HUES6 (cell line): Measurements from ENCODE around the gene ZBTB7B.

Source experiments
- H3K27ac ChIP-seq: 2 replicates; pipeline ENCODE4 v1.7.0; 2013; ENCODE audit warnings: low read depth, mild to moderate bottlenecking, low read length, inconsistent platforms
- H3K27me3 ChIP-seq: 2 replicates; pipeline ENCODE4 v1.6.1; 2013; ENCODE audit warnings: low read length; ENCODE audit not compliant: control insufficient read depth, insufficient read depth
- H3K36me3 ChIP-seq: 2 replicates; pipeline ENCODE4 v1.6.1; 2013; ENCODE audit warnings: low read length; ENCODE audit not compliant: control insufficient read depth, insufficient read depth
- H3K4me1 ChIP-seq: 2 replicates; pipeline ENCODE4 v1.6.1; 2013; ENCODE audit warnings: low read length; ENCODE audit not compliant: control insufficient read depth, insufficient read depth
- H3K4me3 ChIP-seq: 2 replicates; pipeline ENCODE4 v1.5.1; 2013; ENCODE audit warnings: low read depth, low read length
- H3K9ac ChIP-seq: one replicate; pipeline ENCODE4 v1.6.1; 2013; ENCODE audit warnings: mild to moderate bottlenecking, low read length
- H3K9me3 ChIP-seq: 2 replicates; pipeline ENCODE4 v1.6.1; 2013; ENCODE audit warnings: low read depth, low read length; ENCODE audit not compliant: control insufficient read depth, insufficient read depth

Gene ZBTB7B

GRCh38 chr1:155014709-155015508, 12.3 kb downstream of the ZBTB7B start:
- Histone ChIP-seq H3K27ac (no peak overlapping the region), H3K27me3 (no peaks in the 10 kb centered on the region), H3K36me3 (peaks cover 27% of the 10 kb centered on the region), H3K9ac (no peak overlapping the region), H3K4me1 (peaks cover 33% of the 10 kb centered on the region), H3K4me3 (no peak overlapping the region), H3K9me3 (no peaks in the 10 kb centered on the region)

- Histone ChIP-seq H3K27ac (no peak overlapping the region), H3K9me3 (no peaks in the 10 kb centered on the region), H3K9ac (no peak overlapping the region), H3K36me3 (peaks cover 27% of the 10 kb centered on the region), H3K4me3 (no peak overlapping the region), H3K4me1 (peaks cover 30% of the 10 kb centered on the region), H3K27me3 (no peaks in the 10 kb centered on the region)
Measured at GRCh38 chr1:155015527-155016230, 13.1 kb downstream of the ZBTB7B start.

- no peaks in the 10 kb centered on the region for H3K9me3 ChIP-seq
- H3K4me3 ChIP-seq, result 0 out of 2 replicates have a peak overlapping the region, but pooled peaks have one; percentile 62
- H3K36me3 ChIP-seq, result peaks cover 27% of the 10 kb centered on the region
- H3K4me1 ChIP-seq, result peaks cover 30% of the 10 kb centered on the region
- peak overlapping the region; percentile 75; the same call in 1 of the 2 replicates for H3K27ac ChIP-seq
- no peaks in the 10 kb centered on the region for H3K27me3 ChIP-seq
- no peak overlapping the region for H3K9ac ChIP-seq
Measured at GRCh38 chr1:155016231-155016831, 13.7 kb downstream of the ZBTB7B start.

- peak overlapping the region; percentile 62 for H3K4me3 ChIP-seq
- H3K27me3 ChIP-seq, result no peaks in the 10 kb centered on the region
- peaks cover 27% of the 10 kb centered on the region for H3K36me3 ChIP-seq
- peaks cover 21% of the 10 kb centered on the region for H3K4me1 ChIP-seq
- peak overlapping the region; percentile 47 for H3K9ac ChIP-seq
- peak overlapping the region; percentile 75; the same call in 1 of the 2 replicates for H3K27ac ChIP-seq
- H3K9me3 ChIP-seq, result no peaks in the 10 kb centered on the region
Measured at GRCh38 chr1:155017041-155017945, 14.7 kb downstream of the ZBTB7B start.

DNA sequence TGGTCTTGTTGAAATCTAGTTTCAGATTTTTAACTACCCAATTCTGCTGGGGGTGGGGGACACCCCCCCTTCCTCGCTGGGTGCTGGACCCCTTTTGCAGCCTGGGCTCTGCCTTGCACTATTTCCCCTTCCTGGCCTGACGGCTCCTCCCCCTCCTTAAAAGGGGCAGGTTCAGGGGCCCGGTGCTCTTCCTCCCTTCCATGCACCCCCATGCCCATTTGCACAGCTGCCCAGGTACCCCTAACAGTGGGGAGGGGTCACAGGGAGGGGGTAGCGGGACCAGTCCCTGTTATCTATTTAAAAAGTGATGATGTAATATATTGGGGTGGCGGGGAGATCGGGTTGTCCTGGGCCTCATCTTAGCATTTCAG, 15.3 kb downstream of the ZBTB7B start:
- H3K36me3 ChIP-seq, result peaks cover 27% of the 10 kb centered on the region

DNA sequence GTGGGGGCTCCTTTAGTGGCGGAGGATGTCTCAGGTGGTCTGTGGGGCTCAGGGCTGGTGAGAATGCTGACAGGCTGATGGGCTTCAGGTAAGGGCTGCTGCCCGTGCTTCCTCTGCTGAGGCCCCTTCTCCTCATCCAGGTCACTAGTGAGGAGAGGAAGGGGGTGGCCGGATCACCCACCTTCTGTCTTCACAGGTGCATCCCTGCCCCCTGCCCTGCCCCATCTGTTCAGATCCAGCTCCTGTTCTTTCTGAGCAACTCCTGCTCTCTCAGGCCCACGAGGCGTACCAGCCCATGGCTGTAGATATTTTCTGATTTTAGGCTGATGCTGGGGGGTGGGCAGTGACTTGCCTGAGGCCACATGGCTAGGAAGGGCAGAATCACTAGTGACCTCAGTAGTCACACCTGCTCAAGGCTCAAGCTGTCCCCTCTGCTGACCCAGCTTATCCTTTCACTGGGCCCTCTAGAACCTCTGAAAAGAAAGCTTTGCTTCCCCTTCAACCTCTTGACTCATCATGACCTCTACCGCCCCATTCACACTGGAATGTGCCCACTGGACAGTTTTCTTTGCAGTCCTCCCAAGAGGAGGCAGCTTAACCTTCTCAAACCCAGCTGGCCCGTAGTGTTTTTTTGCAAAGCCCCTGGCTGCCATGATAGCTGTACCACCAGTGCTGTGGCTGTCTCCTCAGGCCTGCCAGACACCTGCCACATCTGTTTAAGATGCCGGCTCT, 16.2 kb downstream of the ZBTB7B start:
- Histone ChIP-seq H3K4me3 (no peak overlapping the region), H3K27me3 (no peaks in the 10 kb centered on the region), H3K27ac (no peak overlapping the region), H3K4me1 (peaks cover 12% of the 10 kb centered on the region), H3K9ac (no peak overlapping the region), H3K36me3 (peaks cover 26% of the 10 kb centered on the region), H3K9me3 (no peaks in the 10 kb centered on the region)

More for the DNA sequence above, 15.3 kb downstream of the ZBTB7B start:
- peak overlapping the region; percentile 62 for H3K4me3 ChIP-seq
- H3K27me3 ChIP-seq, result no peaks in the 10 kb centered on the region
- H3K9ac ChIP-seq, result peak overlapping the region; percentile 30
- no peaks in the 10 kb centered on the region for H3K9me3 ChIP-seq
- peaks cover 15% of the 10 kb centered on the region for H3K4me1 ChIP-seq
- H3K27ac ChIP-seq, result no peak overlapping the region

- no peaks in the 10 kb centered on the region for H3K27me3 ChIP-seq
- H3K4me3 ChIP-seq, result no peak overlapping the region
- H3K9me3 ChIP-seq, result no peaks in the 10 kb centered on the region
- peaks cover 17% of the 10 kb centered on the region for H3K36me3 ChIP-seq
- no peak overlapping the region for H3K9ac ChIP-seq
- H3K4me1 ChIP-seq, result peaks cover 12% of the 10 kb centered on the region
- H3K27ac ChIP-seq, result no peak overlapping the region
Measured at GRCh38 chr1:155019377-155020245, 17.0 kb downstream of the ZBTB7B start.

DNA sequence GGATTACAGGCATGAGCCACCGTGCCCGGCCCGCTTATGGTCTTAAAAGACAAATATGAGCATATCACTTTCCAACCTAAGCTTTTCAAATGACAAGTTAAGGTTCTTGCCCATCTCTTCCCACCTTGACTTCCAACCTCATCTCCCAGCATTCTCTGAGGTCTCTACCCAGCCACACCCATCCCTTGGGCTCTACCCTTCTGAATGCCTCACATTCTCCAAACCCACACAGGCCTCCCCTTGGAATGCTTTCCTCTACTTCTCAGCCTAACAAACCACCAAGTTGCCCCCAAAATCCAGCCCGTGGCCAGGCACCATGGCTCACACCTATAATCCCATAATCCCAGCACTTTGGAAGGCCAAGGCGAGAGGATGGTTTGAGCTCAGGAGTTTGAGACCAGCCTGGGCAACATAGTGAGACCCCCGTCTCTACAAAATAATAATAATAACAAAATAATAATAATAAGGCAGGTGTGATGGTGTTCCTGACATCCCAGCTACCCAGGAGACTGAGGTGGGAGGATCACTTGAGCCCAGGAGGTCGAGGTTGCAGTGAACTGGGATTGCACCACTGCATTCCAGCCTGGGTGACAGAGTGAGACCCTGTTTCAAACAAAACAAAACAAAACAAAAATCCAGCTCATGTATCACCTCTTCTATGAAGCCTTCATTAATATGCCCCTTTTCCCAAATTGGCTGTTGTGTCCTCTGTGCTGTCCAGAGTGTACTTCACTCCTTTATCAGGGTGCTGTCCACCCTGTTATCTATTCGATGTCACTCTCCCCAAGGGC, 19.7 kb downstream of the ZBTB7B start:
- Histone ChIP-seq H3K27me3 (no peaks in the 10 kb centered on the region), H3K27ac (no peak overlapping the region), H3K4me3 (no peak overlapping the region), H3K4me1 (peaks cover 12% of the 10 kb centered on the region), H3K9me3 (no peaks in the 10 kb centered on the region), H3K36me3 (no peaks in the 10 kb centered on the region), H3K9ac (no peak overlapping the region)

DNA sequence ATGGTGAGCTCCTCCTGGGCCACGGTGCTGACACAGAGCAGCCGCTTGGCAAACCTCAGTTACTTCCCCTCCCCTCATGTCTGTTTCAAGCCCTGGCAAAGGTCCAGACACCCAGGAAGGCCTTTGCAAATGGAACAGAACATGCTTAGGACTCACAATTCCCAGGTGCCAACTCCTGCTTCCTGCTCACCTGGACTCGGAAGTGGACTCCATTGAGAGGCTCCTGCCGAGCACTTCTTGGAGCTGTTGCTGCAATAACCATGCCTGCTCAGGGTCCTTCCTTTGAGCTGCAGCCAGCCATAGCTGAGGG, 20.3 kb downstream of the ZBTB7B start:
- no peak overlapping the region for H3K4me3 ChIP-seq
- no peak overlapping the region for H3K9ac ChIP-seq
- H3K36me3 ChIP-seq, result no peaks in the 10 kb centered on the region
- no peaks in the 10 kb centered on the region for H3K27me3 ChIP-seq
- no peak overlapping the region for H3K27ac ChIP-seq
- H3K9me3 ChIP-seq, result no peaks in the 10 kb centered on the region
- peaks cover 9% of the 10 kb centered on the region for H3K4me1 ChIP-seq
